Embryonic facial prominence (tissue), 1 donor: ENCODE measurements around the gene GSTP1.

Experiments used
- DNase-seq: peaks from one replicate; pipeline ENCODE4 v3.0.0-alpha.2; 2016; ENCODE audit errors: extremely low spot score

The GSTP1 gene

GRCh38 chr11:67630228-67630942 is 46.8 kb downstream of the GSTP1 start:
- DNase-seq, result peak; percentile 94

- DNase-seq, result no peak
These were observed 47.3 kb downstream of the GSTP1 start for GRCh38 chr11:67630943-67631331.

- no peak for DNase-seq
These were observed 47.8 kb downstream of the GSTP1 start for GRCh38 chr11:67631411-67631810.

DNA sequence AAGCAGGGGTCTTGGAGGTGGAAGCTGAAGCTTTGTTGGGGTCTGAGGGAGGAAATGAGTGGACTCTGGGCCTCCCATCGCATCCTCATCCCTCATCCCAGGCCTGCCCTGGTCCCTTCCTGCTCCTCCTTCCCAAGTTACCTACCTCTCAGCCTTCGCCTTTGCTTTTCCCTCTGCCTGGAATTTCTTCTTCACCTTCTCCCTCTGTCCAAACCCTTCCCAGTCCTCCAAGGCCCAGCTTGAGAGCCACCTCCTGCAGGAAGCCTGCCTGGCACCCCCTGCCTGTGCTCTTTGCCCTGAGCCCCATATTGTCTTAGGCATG is 48.2 kb downstream of the GSTP1 start:
- DNase-seq, result no peak

- no peak for DNase-seq
These were observed 48.8 kb downstream of the GSTP1 start for GRCh38 chr11:67632175-67632981.

GRCh38 chr11:67632982-67633755 is 49.6 kb downstream of the GSTP1 start:
- no peak for DNase-seq

DNA sequence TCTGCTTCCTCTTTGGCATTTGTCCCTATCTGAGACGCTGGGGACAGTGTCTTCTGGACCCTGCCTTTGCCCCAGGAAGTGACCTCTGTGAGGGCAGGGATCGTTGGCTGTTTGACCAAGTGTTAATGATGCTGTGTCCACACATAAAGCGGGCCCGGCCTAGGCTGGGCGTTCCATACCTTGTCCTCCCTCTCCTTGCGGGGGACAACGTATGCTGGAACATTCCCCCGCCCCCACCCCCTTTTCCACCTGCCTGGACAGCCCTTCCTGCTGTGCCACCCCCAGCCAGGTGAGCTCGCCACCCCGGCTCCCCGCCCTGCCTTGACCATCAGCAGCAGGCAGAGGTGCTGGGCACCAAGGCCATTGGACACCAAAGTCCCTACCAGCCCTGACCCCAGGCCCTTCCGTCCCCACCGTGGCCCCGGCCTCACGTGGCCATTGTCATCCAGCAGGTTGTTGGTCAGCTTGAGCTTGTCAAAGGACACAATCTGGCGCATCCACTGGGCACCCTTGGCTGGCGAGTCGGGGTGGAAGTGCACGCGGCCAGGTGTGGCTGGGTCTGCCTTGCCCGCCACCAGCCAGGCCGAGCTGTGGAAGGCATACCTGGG is 50.2 kb downstream of the GSTP1 start:
- DNase-seq, result no peak

- no peak for DNase-seq
These were observed 51.0 kb downstream of the GSTP1 start for GRCh38 chr11:67634366-67635230.

DNA sequence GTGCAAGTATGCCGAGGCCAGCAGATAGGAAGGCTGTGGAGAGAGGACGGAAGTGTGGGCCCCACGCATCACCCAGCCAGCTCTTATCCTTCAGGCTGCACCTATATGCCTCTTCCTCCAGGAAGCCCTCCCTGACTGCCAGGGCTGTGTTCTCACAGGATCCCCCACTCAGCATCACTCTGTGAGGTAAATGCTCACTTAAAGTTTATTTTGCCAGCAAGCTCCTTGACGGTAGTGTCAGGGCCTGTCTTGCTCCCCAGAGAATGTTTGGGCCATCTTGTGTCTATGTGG is 51.6 kb downstream of the GSTP1 start:
- no peak for DNase-seq
